Suprapubic skin (tissue), 4 donors: ENCODE measurements around the gene ARHGAP11A. TPM values are rescaled to one million over a fixed set of nuclear protein-coding genes. Genes with fewer than 3 reads are reported as not detected.

Experiments
- DNase-seq, 2 donors: peaks; one replicate each; pipeline ENCODE4 v3.0.0-alpha.2; 2019; ENCODE audit warnings: low spot score in 2 of 2
- H3K27ac ChIP-seq: fragments of 200-600 bp; sonication (generic); one replicate; pipeline ENCODE4 v1.5.1; 2019
- H3K27me3 ChIP-seq: fragments of 200-600 bp; sonication (generic); one replicate; pipeline ENCODE4 v1.5.1; 2019
- H3K36me3 ChIP-seq: fragments of 200-600 bp; sonication (generic); one replicate; pipeline ENCODE4 v1.5.1; 2019
- H3K4me1 ChIP-seq: fragments of 200-600 bp; sonication (generic); one replicate; pipeline ENCODE4 v1.5.1; 2019
- H3K4me3 ChIP-seq: fragments of 200-600 bp; sonication (generic); one replicate; pipeline ENCODE4 v1.5.1; 2019; ENCODE audit warnings: mild to moderate bottlenecking
- H3K9me3 ChIP-seq: fragments of 200-600 bp; sonication (generic); one replicate; pipeline ENCODE4 v1.5.1; 2019
- EP300 ChIP-seq: sonication (generic); formaldehyde crosslinking; IDR thresholded peaks from one replicate; pipeline ENCODE4 v1.6.1; 2017; ENCODE audit warnings: antibody characterized with exemption
- POLR2A ChIP-seq, 2 donors: fragments of 450-650 bp; IDR thresholded peaks; one replicate each; pipeline ENCODE4 v1.6.1; 2017; ENCODE audit warnings: antibody characterized with exemption in 2 of 2, mild to moderate bottlenecking in 2 of 2, moderate library complexity in 2 of 2
- POLR2AphosphoS5 ChIP-seq, 3 donors: sonication (generic); formaldehyde crosslinking; IDR thresholded peaks; one replicate each; pipeline ENCODE4 v1.6.1; 2017; ENCODE audit warnings: antibody characterized with exemption in 3 of 3
- WGBS: methylation state at CpG from one replicate; pipeline ENCODE4 v1.1.5; 2018; 5-methylcytosine and 5-hydroxymethylcytosine counted together
- total RNA-seq, 4 donors: library from RNA; depleted of rRNA; stranded (reverse); fragments of >200 nt; gene quantifications; one replicate each; pipeline ENCODE4 v1.1.0, GENCODE V29; 2016
- TF ChIP-seq, protein P1 (sequence below), 2 donors: fragments of 200-600 bp in 1 of 2; fragments of 450-650 bp in 1 of 2; sonication (generic) in 1 of 2; IDR thresholded peaks; one replicate each; pipeline ENCODE4 v1.5.1; 2016 to 2019; ENCODE audit warnings: antibody characterized with exemption in 2 of 2, mild to moderate bottlenecking in 1 of 2, moderate library complexity in 1 of 2

ARHGAP11A gene
- total RNA-seq, 4 donors from 2014 or later: 5.8 to 7.5 (median 6.9) TPM

DNA sequence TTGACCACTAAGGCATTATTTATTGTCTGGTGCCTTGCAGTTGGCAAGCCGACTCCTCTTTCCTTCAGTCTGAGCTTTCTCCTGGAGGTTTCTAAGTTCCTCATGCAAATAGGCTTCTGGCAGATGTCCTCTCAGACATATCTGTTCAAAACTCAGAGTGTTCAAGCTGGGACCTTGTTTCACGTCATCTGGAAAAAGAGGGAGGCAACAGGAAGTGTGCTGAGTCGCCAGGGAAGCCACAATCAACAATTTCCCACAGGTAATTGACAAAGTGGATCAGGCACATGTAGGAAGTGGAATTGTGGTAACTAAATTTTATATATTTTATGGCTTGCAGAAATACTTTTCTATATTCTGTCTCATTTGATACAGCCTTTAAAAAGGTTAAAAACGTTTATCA lies 40.8 kb downstream of the ARHGAP11A start:
- no peak for DNase-seq
- Histone ChIP-seq H3K27ac (no peak overlapping the region), H3K4me3 (no peak overlapping the region), H3K4me1 (peaks cover 7% of the 10 kb centered on the region), H3K36me3 (no peaks in the 10 kb centered on the region), H3K9me3 (no peaks in the 10 kb centered on the region), H3K27me3 (no peaks in the 10 kb centered on the region)
- TF ChIP-seq EP300 (no peak), POLR2AphosphoS5 (IDR thresholded peaks at IDR 0.05) (no peak), POLR2A (IDR thresholded peaks at IDR 0.05) (no peak)
- TF ChIP-seq, protein P1, sequence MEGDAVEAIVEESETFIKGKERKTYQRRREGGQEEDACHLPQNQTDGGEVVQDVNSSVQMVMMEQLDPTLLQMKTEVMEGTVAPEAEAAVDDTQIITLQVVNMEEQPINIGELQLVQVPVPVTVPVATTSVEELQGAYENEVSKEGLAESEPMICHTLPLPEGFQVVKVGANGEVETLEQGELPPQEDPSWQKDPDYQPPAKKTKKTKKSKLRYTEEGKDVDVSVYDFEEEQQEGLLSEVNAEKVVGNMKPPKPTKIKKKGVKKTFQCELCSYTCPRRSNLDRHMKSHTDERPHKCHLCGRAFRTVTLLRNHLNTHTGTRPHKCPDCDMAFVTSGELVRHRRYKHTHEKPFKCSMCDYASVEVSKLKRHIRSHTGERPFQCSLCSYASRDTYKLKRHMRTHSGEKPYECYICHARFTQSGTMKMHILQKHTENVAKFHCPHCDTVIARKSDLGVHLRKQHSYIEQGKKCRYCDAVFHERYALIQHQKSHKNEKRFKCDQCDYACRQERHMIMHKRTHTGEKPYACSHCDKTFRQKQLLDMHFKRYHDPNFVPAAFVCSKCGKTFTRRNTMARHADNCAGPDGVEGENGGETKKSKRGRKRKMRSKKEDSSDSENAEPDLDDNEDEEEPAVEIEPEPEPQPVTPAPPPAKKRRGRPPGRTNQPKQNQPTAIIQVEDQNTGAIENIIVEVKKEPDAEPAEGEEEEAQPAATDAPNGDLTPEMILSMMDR (IDR thresholded peaks at IDR 0.05): no peak
- 66% methylated on average over 4 of the region's 4 CpGs for WGBS

DNA sequence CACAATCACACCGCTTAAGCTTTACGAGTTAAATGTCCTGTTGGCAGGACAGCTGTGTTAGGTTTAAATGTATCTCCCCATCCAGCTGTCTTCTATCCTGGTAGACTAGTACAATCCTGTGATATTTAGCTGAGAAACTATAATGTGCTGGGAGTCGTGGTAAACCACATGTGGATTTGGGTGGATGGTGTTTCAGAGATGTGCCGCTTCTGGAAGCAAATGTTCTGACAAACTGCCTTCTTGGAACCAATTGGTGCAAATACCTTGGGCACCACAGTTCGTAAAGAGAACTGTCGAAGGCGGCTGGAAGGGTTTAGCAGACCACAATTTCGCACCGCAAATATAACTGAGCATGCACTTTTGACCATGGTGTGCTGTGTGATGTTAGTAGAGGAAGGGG lies 41.2 kb downstream of the ARHGAP11A start:
- TF ChIP-seq POLR2AphosphoS5 (IDR thresholded peaks at IDR 0.05) (no peak), EP300 (no peak), POLR2A (IDR thresholded peaks at IDR 0.05) (no peak)
- TF ChIP-seq, protein P1 (IDR thresholded peaks at IDR 0.05): no peak
- H3K9me3 ChIP-seq: no peaks in the 10 kb centered on the region
- no peak for DNase-seq
- H3K27me3 ChIP-seq: no peaks in the 10 kb centered on the region
- WGBS: 89% methylated on average over 9 of the region's 9 CpGs
- H3K27ac ChIP-seq: no peak overlapping the region
- no peak overlapping the region for H3K4me3 ChIP-seq
- H3K36me3 ChIP-seq: no peaks in the 10 kb centered on the region
- H3K4me1 ChIP-seq: peaks cover 7% of the 10 kb centered on the region

DNA sequence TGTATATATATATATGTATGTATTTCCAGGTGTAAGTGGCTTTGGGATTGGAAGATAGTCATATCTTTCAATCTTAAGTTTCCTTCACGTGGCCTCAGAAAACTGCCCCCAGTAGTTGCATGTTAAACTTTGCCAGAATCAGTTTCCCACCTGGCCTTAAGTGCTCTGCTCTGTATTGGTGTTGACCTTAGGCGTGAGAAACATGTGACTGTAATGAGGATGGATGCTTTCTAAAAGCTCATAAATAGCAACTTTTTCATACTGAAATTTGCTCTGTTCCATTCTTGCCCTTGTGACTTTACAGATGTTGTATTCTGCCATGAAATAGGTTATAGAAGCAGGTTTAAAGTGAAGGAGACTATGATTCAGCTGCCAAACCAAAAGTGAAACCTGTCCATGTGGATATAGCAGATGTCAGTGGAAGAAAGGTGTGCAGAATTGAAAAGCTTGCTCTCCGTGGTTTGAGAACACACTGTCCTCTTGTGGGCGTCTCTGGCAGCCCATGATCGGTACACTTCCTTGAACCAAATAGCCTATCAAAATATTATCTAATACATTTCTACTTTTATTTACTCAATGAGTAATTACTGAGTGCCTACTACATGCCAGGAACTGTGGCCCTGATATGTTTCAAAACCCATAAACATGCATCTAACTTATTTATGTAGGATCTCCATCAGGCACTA lies 42.0 kb downstream of the ARHGAP11A start:
- DNase-seq: no peak
- Histone ChIP-seq H3K9me3 (no peaks in the 10 kb centered on the region), H3K4me1 (peaks cover 7% of the 10 kb centered on the region), H3K27ac (no peak overlapping the region), H3K27me3 (no peaks in the 10 kb centered on the region), H3K4me3 (no peak overlapping the region), H3K36me3 (no peaks in the 10 kb centered on the region)
- 63% methylated on average over 5 of the region's 5 CpGs for WGBS
- no peak for TF ChIP-seq EP300

DNA sequence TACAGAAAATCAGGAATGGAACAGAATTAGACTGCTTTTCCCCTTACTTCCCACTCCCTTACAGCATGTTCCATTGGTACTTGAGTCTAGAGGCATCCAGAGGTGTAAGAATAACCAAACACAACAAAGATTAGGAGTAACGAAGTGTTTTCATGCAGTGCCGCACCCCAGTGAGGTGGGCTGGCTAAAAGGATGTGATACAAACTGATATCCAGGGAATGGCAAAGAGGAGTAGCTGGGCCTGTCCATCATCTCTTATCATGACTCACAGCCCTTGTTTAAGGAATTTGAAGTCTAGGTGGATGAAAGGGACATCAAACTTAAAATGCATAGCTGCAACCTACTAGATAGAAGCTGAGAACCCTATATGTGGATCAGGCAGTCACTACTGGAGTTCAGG lies 42.6 kb downstream of the ARHGAP11A start:
- H3K27ac ChIP-seq: no peak overlapping the region
- DNase-seq: no peak
- WGBS: 88% methylated on average over 2 of the region's 2 CpGs
- H3K9me3 ChIP-seq: no peaks in the 10 kb centered on the region
- no peak overlapping the region for H3K4me3 ChIP-seq
- H3K4me1 ChIP-seq: peaks cover 7% of the 10 kb centered on the region
- TF ChIP-seq, protein P1 (IDR thresholded peaks at IDR 0.05): no peak
- no peak for TF ChIP-seq EP300
- no peak for TF ChIP-seq POLR2A (IDR thresholded peaks at IDR 0.05)
- TF ChIP-seq POLR2AphosphoS5 (IDR thresholded peaks at IDR 0.05): no peak
- H3K36me3 ChIP-seq: no peaks in the 10 kb centered on the region
- H3K27me3 ChIP-seq: no peaks in the 10 kb centered on the region

DNA sequence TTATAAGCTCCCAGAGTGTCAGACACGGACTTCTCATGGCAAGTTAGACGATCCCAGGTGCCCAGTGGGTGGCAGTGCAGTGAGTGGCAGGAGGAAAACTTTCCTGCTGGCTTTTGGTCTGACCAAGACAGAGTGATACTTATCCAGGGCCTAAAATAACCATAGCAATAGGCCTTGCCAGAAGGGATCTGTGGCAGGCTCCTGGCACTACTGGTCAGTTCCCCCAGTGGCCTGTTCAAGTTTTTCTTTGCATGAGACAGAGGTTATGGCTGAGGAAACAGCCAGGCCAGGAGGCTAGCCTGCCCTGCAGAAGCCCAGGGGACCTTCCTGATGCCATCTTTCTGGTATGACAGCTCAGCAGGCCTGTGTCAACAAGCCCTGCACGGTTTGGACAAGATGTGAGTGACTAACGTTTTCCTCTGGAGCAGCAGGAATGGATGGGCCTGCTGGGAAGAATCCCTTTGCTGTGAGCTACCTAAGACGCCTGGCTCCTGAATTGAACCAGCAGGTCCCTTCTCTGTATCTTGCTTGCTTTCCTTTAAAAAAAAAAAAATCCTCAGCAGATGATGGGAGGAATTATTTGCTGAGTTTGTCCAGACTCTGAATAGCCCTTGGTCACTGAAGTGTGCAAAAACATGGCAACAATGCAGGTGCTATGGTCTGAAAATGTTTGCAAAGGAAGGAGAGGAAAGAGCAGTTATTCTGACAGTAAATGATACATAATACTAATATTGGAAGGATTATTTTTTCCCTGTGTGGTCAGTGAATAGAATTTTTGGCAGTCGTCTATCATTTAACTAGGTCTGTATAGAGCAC lies 44.2 kb downstream of the ARHGAP11A start:
- DNase-seq: no peak
- H3K9me3 ChIP-seq: no peaks in the 10 kb centered on the region
- no peaks in the 10 kb centered on the region for H3K36me3 ChIP-seq
- peaks cover 7% of the 10 kb centered on the region for H3K4me1 ChIP-seq
- TF ChIP-seq, protein P1 (IDR thresholded peaks at IDR 0.05): no peak
- peak in 1 of 3 donors; percentile 31 for TF ChIP-seq POLR2AphosphoS5 (IDR thresholded peaks at IDR 0.05)
- no peak overlapping the region for H3K27ac ChIP-seq
- no peaks in the 10 kb centered on the region for H3K27me3 ChIP-seq
- no peak overlapping the region for H3K4me3 ChIP-seq
- 44% methylated on average over 6 of the region's 6 CpGs for WGBS
